HCT116 (cell line): ENCODE data around the gene KLHDC7A. TPM values are rescaled to one million over a fixed set of nuclear protein-coding genes. Genes with fewer than 3 reads are reported as not detected.

Experiments
- ATAC-seq: fragments of 200-7000 bp; cut with Tn5 transposase; 2 replicates; pipeline ENCODE4 v1.9.1; 2020; ENCODE audit warnings: mild to moderate bottlenecking, moderate library complexity
- BruUV-seq: library from RNA; stranded (reverse); fragments of 400-500 nt; replicated peaks from 2 replicates; lab custom pipeline; 2021; lab: Mats Ljungman, UMichigan
- CTCF ChIA-PET: fragments of 300-600 bp; sonication (Branson Sonifier 250); formaldehyde crosslinking; loops from one replicate; lab custom pipeline; 2021; ENCODE audit warnings: antibody characterized with exemption; lab: Charles Lee
- POLR2A ChIA-PET: fragments of 300-600, 350-600 bp; sonication (Branson Sonifier 250); formaldehyde crosslinking; loops from one replicate; lab custom pipeline; 2021; ENCODE audit warnings: antibody characterized with exemption; lab: Charles Lee
- RAD21 ChIA-PET, 2 experiments: fragments of 300-600 bp; sonication (Branson Sonifier 250); formaldehyde crosslinking; loops; one replicate each; lab custom pipeline; 2023; ENCODE audit warnings: low total read pairs in 2 of 2; ENCODE audit not compliant: uncharacterized antibody in 2 of 2, unreplicated experiment in 2 of 2, low non-redundant PET in 1 of 2; lab: Charles Lee
- DNase-seq: peaks from one replicate; pipeline ENCODE4 v3.0.0-alpha.2; 2010; ENCODE audit warnings: low read depth, low spot score
- H2AFZ ChIP-seq: fragments of 200-600 bp; shearing (Covaris generic), sonication (generic); 2 replicates; pipeline ENCODE4 v1.6.1; 2017; ENCODE audit warnings: low read depth, mixed run types, mixed read lengths, antibody characterized with exemption, low read length; ENCODE audit not compliant: poor library complexity, severe bottlenecking
- H3K27ac ChIP-seq: 2 replicates; pipeline ENCODE4 v1.5.1; 2012; ENCODE audit warnings: low read depth, low read length
- H3K27me3 ChIP-seq: fragments of 200-600 bp; sonication (generic); 2 replicates; pipeline ENCODE4 v1.6.1; 2016; ENCODE audit warnings: mixed run types, low read length, mixed read lengths; ENCODE audit not compliant: insufficient read depth
- H3K36me3 ChIP-seq, 2 experiments: fragments of 200-500 bp in 1 of 2; fragments of 200-600 bp in 1 of 2; sonication (Bioruptor generic) in 1 of 2; sonication (generic) in 1 of 2; 2 replicates each; pipeline versions ENCODE4 v1.5.1 to v1.6.1; 2014 to 2016; ENCODE audit warnings: low read length in 2 of 2, inconsistent platforms in 1 of 2, mixed read lengths in 1 of 2, mixed run types in 1 of 2; ENCODE audit not compliant: insufficient read depth in 2 of 2, control insufficient read depth in 1 of 2
- H3K4me1 ChIP-seq, 2 experiments: fragments of 200-600 bp in 1 of 2; sonication (generic) in 1 of 2; 2 replicates each; pipeline versions ENCODE4 v1.5.1 to v1.6.1; 2012 to 2017; ENCODE audit warnings: low read length in 2 of 2, inconsistent platforms in 1 of 2, mild to moderate bottlenecking in 1 of 2, mixed read lengths in 1 of 2, mixed run types in 1 of 2, moderate library complexity in 1 of 2; ENCODE audit not compliant: insufficient read depth in 2 of 2, control insufficient read depth in 1 of 2
- H3K4me2 ChIP-seq: fragments of 200-600 bp; sonication (generic); 2 replicates; pipeline ENCODE4 v1.6.1; 2017; ENCODE audit warnings: mixed run types, low read length, mixed read lengths
- H3K4me3 ChIP-seq, 2 experiments: fragments of 200-600 bp in 1 of 2; sonication (generic) in 1 of 2; replicated peaks in 1 of 2; 2 replicates each; pipeline ENCODE4 v1.5.1; 2011 to 2016; ENCODE audit warnings: low read length in 2 of 2, control low read depth in 1 of 2, low read depth in 1 of 2, mild to moderate bottlenecking in 1 of 2, mixed read lengths in 1 of 2, mixed run types in 1 of 2
- H3K79me2 ChIP-seq: fragments of 200-600 bp; sonication (generic); 2 replicates; pipeline ENCODE4 v1.6.1; 2017; ENCODE audit warnings: mild to moderate bottlenecking, mixed run types, low read length, moderate library complexity, mixed read lengths; ENCODE audit not compliant: insufficient read depth
- H3K9ac ChIP-seq: fragments of 200-600 bp; sonication (generic); 2 replicates; pipeline ENCODE4 v1.6.1; 2016; ENCODE audit warnings: low read length, mixed read lengths
- H3K9me2 ChIP-seq: fragments of 200-600 bp; sonication (generic), shearing (Covaris generic); 2 replicates; pipeline ENCODE4 v1.6.1; 2017; ENCODE audit warnings: mixed run types, mild to moderate bottlenecking, moderate library complexity; ENCODE audit not compliant: insufficient read depth
- H3K9me3 ChIP-seq, 2 experiments: fragments of 200-500 bp in 1 of 2; fragments of 200-600 bp in 1 of 2; sonication (Bioruptor generic) in 1 of 2; sonication (generic) in 1 of 2; 2 replicates each; pipeline ENCODE4 v1.6.1; 2014 to 2017; ENCODE audit warnings: low read length in 2 of 2, mixed read lengths in 2 of 2, inconsistent platforms in 1 of 2, low read depth in 1 of 2, mild to moderate bottlenecking in 1 of 2, mixed run types in 1 of 2, moderate library complexity in 1 of 2; ENCODE audit not compliant: control insufficient read depth in 1 of 2, insufficient read depth in 1 of 2
- H4K20me1 ChIP-seq: fragments of 200-600 bp; sonication (generic), shearing (Covaris generic); 2 replicates; pipeline ENCODE4 v1.6.1; 2017; ENCODE audit warnings: mixed run types, mild to moderate bottlenecking, moderate library complexity; ENCODE audit not compliant: insufficient read depth
- CBX3 ChIP-seq: IDR thresholded peaks from 2 replicates; pipeline ENCODE4 v1.6.1; 2012; ENCODE audit warnings: low read depth
- CEBPB ChIP-seq: IDR thresholded peaks from 2 replicates; pipeline ENCODE4 v1.6.1; 2012; ENCODE audit warnings: low read depth
- EGR1 ChIP-seq: IDR thresholded peaks from 2 replicates; pipeline ENCODE4 v1.6.1; 2012; ENCODE audit warnings: low read depth
- ELF1 ChIP-seq: IDR thresholded peaks from 2 replicates; pipeline ENCODE4 v1.6.1; 2012; ENCODE audit warnings: low read depth, borderline replicate concordance
- EZH2 ChIP-seq: fragments of 200-600 bp; sonication (generic); IDR thresholded peaks from 2 replicates; pipeline ENCODE4 v1.6.1; 2017; ENCODE audit warnings: antibody characterized with exemption, mixed run types
- EZH2phosphoT487 ChIP-seq: fragments of 200-600 bp; IDR thresholded peaks from 2 replicates; pipeline ENCODE4 v1.6.1; 2018; ENCODE audit warnings: antibody characterized with exemption, borderline replicate concordance
- FOSL1 ChIP-seq: IDR thresholded peaks from 2 replicates; pipeline ENCODE4 v1.6.1; 2012; ENCODE audit warnings: low read depth
- JUND ChIP-seq: IDR thresholded peaks from 2 replicates; pipeline ENCODE4 v1.6.1; 2012
- POLR2AphosphoS5 ChIP-seq: IDR thresholded peaks from 2 replicates; pipeline ENCODE4 v1.6.1; 2011; ENCODE audit warnings: mild to moderate bottlenecking, low read depth, low read length, moderate library complexity
- RAD21 ChIP-seq: IDR thresholded peaks from 2 replicates; pipeline ENCODE4 v1.6.1; 2012; ENCODE audit warnings: low read depth, mild to moderate bottlenecking
- REST ChIP-seq: IDR thresholded peaks from 2 replicates; pipeline ENCODE4 v1.6.1; 2012; ENCODE audit warnings: low read depth
- SIN3A ChIP-seq: IDR thresholded peaks from 2 replicates; pipeline ENCODE4 v1.6.1; 2012; ENCODE audit warnings: low read depth
- SRF ChIP-seq: IDR thresholded peaks from 2 replicates; pipeline ENCODE4 v1.6.1; 2012; ENCODE audit warnings: low read depth
- TCF7L2 ChIP-seq: IDR thresholded peaks from 2 replicates; pipeline ENCODE4 v1.7.0; 2011; ENCODE audit warnings: borderline replicate concordance, inconsistent platforms; ENCODE audit not compliant: insufficient read depth, insufficient read length; ENCODE audit errors: extremely low read depth
- ZFX ChIP-seq: fragments of 450-650 bp; IDR thresholded peaks from 2 replicates; pipeline ENCODE4 v1.6.1; 2017
- ZNF274 ChIP-seq: fragments of 200-500 bp; sonication (Bioruptor generic); IDR thresholded peaks from 2 replicates; pipeline ENCODE4 v1.6.1; 2014; ENCODE audit warnings: mild to moderate bottlenecking, low read depth, low read length, inconsistent platforms
- intact Hi-C: fragments of 100-400 bp; cut with micrococcal nuclease; formaldehyde crosslinking; loops from 2 replicates; pipeline ENCODE4 v1.10.0; 2022
- total RNA-seq: library from RNA; stranded (reverse); gene quantifications from one replicate; pipeline ENCODE4 v1.2.1, GENCODE V29; 2021; ENCODE audit not compliant: unreplicated experiment
- TF ChIP-seq, protein P1 (sequence below): IDR thresholded peaks from 2 replicates; pipeline ENCODE4 v1.6.1; 2012
- TF ChIP-seq, protein P2 (sequence below): IDR thresholded peaks from 2 replicates; pipeline ENCODE4 v1.6.1; 2012

Gene KLHDC7A
- total RNA-seq, 1 experiment from 2014 or later: 0.30 TPM

DNA sequence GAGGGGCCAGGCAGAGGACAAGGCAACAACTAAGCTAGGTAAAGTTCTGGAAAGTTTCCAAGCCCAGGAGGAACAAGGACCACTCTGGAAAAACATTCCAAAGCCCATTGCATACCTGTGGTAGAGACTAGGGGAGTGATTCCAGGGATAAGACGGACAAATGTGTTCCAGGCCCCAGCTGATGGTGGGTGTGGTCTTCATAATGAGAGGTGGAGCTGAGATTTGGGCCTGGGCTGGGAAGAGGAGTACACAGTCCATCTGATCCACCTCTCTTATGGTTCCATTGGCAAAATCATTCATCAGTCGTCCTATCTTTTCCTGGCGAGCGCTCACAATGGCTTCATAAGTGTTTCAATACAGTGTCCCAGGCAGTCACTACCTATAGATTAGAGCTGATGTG, 4.5 kb downstream of the KLHDC7A start:
- TF ChIP-seq, protein P1, sequence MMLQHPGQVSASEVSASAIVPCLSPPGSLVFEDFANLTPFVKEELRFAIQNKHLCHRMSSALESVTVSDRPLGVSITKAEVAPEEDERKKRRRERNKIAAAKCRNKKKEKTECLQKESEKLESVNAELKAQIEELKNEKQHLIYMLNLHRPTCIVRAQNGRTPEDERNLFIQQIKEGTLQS: no peak
- TF ChIP-seq TCF7L2 (no peak), EZH2 (no peak), RAD21 (no peak), JUND (no peak), EGR1 (no peak), SRF (no peak), SIN3A (no peak), POLR2AphosphoS5 (no peak), FOSL1 (no peak), ZFX (no peak), CEBPB (no peak), REST (no peak), CBX3 (no peak), EZH2phosphoT487 (no peak), ZNF274 (no peak), ELF1 (no peak)
- TF ChIP-seq, protein P2, sequence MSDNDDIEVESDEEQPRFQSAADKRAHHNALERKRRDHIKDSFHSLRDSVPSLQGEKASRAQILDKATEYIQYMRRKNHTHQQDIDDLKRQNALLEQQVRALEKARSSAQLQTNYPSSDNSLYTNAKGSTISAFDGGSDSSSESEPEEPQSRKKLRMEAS: no peak
- no peak for DNase-seq
- ChIA-PET CTCF (interaction anchor here (0.6 kb wide), 1 partner anchor 85 kb away, joined by 3 read pairs; no protein-coding TSS in a partner anchor), RAD21 (no interaction called here), POLR2A (no interaction called here)
- Histone ChIP-seq H3K27ac (no peak overlapping the region), H3K9me2 (no peaks in the 10 kb centered on the region), H3K4me3 (no peak overlapping the region), H4K20me1 (no peaks in the 10 kb centered on the region), H3K79me2 (no peaks in the 10 kb centered on the region), H3K9ac (no peak overlapping the region), H3K9me3 (no peaks in the 10 kb centered on the region), H2AFZ (no peak overlapping the region), H3K36me3 (no peaks in the 10 kb centered on the region), H3K4me1 (peaks cover 12% of the 10 kb centered on the region in 2 experiments), H3K4me2 (no peak overlapping the region), H3K27me3 (no peaks in the 10 kb centered on the region)
- ATAC-seq: no peak
- intact Hi-C loops: no loop called here
- no TSS peak for BruUV-seq
